Nephron (organoid): ENCODE measurements around the gene SESN1.

Source experiments
- H3K27ac Mint-ChIP-seq, 3 experiments: 2 replicates each; pipeline ENCODE4 v1.8.0; 2020; ENCODE audit warnings: mixed read lengths in 3 of 3, mild to moderate bottlenecking in 2 of 3, moderate library complexity in 1 of 3
- H3K27me3 Mint-ChIP-seq: 2 replicates; pipeline ENCODE4 v1.8.0; 2021; ENCODE audit warnings: low read depth, mild to moderate bottlenecking, moderate library complexity, mixed read lengths
- H3K36me3 Mint-ChIP-seq: 2 replicates; pipeline ENCODE4 v1.8.0; 2020; ENCODE audit warnings: low read depth, mixed read lengths
- H3K4me1 Mint-ChIP-seq: 2 replicates; pipeline ENCODE4 v1.8.0; 2020; ENCODE audit warnings: mixed read lengths
- H3K4me3 Mint-ChIP-seq, 3 experiments: 2 replicates each; pipeline ENCODE4 v1.8.0; 2020; ENCODE audit warnings: mild to moderate bottlenecking in 3 of 3, mixed read lengths in 3 of 3, moderate library complexity in 2 of 3
- H3K9me3 Mint-ChIP-seq: 2 replicates; pipeline ENCODE4 v1.8.0; 2020; ENCODE audit warnings: mixed read lengths
- CTCF ChIP-seq, 3 experiments: fragments of 200-600 bp; sonication (generic); IDR thresholded peaks; one replicate each; pipeline ENCODE4 v1.5.0; 2021; ENCODE audit warnings: antibody characterized with exemption in 3 of 3; ENCODE audit not compliant: unreplicated experiment in 3 of 3

The SESN1 gene

GRCh38 chr6:108944071-108944470, 150.6 kb downstream of the SESN1 start:
- peaks cover 4% of the 10 kb centered on the region for H3K36me3 Mint-ChIP-seq
- peak overlapping the region in 1 of 3 experiments; percentile 95 for H3K27ac Mint-ChIP-seq
- TF ChIP-seq CTCF (IDR thresholded peaks at IDR 0.05; ENCODE audit: unreplicated experiment in 3 of 3), result no peak

GRCh38 chr6:108942556-108943492, 151.8 kb downstream of the SESN1 start:
- Mint-ChIP-seq H3K9me3 (peaks cover 3% of the 10 kb centered on the region), H3K4me3 (no peak overlapping the region), H3K27ac (peak overlapping the region in 2 of 3 experiments; percentile 37 to 58), H3K4me1 (peaks cover 43% of the 10 kb centered on the region), H3K27me3 (no peaks in the 10 kb centered on the region), H3K36me3 (peaks cover 4% of the 10 kb centered on the region)
- no peak for TF ChIP-seq CTCF (IDR thresholded peaks at IDR 0.05; ENCODE audit: unreplicated experiment in 3 of 3)

More at GRCh38 chr6:108944071-108944470, 150.6 kb downstream of the SESN1 start:
- H3K4me1 Mint-ChIP-seq, result peaks cover 53% of the 10 kb centered on the region
- H3K27me3 Mint-ChIP-seq, result no peaks in the 10 kb centered on the region
- peaks cover 3% of the 10 kb centered on the region for H3K9me3 Mint-ChIP-seq
- no peak overlapping the region for H3K4me3 Mint-ChIP-seq

GRCh38 chr6:108941859-108942258, 152.8 kb downstream of the SESN1 start:
- TF ChIP-seq CTCF (IDR thresholded peaks at IDR 0.05; ENCODE audit: unreplicated experiment in 3 of 3), result no peak
- Mint-ChIP-seq H3K36me3 (peaks cover 4% of the 10 kb centered on the region), H3K27me3 (no peaks in the 10 kb centered on the region), H3K27ac (no peak overlapping the region), H3K9me3 (peaks cover 3% of the 10 kb centered on the region), H3K4me1 (peaks cover 33% of the 10 kb centered on the region), H3K4me3 (no peak overlapping the region)

GRCh38 chr6:108941281-108941680, 153.4 kb downstream of the SESN1 start:
- peaks cover 4% of the 10 kb centered on the region for H3K36me3 Mint-ChIP-seq
- H3K4me3 Mint-ChIP-seq, result no peak overlapping the region
- H3K4me1 Mint-ChIP-seq, result peaks cover 27% of the 10 kb centered on the region

GRCh38 chr6:108940741-108941140, 153.9 kb downstream of the SESN1 start:
- no peak overlapping the region for H3K27ac Mint-ChIP-seq
- H3K27me3 Mint-ChIP-seq, result no peaks in the 10 kb centered on the region
- H3K4me1 Mint-ChIP-seq, result peaks cover 22% of the 10 kb centered on the region
- no peak overlapping the region for H3K4me3 Mint-ChIP-seq
- peaks cover 4% of the 10 kb centered on the region for H3K36me3 Mint-ChIP-seq
- peaks cover 3% of the 10 kb centered on the region for H3K9me3 Mint-ChIP-seq
- TF ChIP-seq CTCF (IDR thresholded peaks at IDR 0.05; ENCODE audit: unreplicated experiment in 3 of 3), result no peak

More at GRCh38 chr6:108941281-108941680, 153.4 kb downstream of the SESN1 start:
- no peak for TF ChIP-seq CTCF (IDR thresholded peaks at IDR 0.05; ENCODE audit: unreplicated experiment in 3 of 3)
- H3K27ac Mint-ChIP-seq, result no peak overlapping the region
- H3K27me3 Mint-ChIP-seq, result no peaks in the 10 kb centered on the region
- peaks cover 3% of the 10 kb centered on the region for H3K9me3 Mint-ChIP-seq
